ENCODE results near the gene MLH1.
"Not testable (repeated sequence)": the region's sequence is repeated elsewhere in the genome, so short reads cannot be mapped to it uniquely, and the experiment has no call there.

MLH1 gene

DNA sequence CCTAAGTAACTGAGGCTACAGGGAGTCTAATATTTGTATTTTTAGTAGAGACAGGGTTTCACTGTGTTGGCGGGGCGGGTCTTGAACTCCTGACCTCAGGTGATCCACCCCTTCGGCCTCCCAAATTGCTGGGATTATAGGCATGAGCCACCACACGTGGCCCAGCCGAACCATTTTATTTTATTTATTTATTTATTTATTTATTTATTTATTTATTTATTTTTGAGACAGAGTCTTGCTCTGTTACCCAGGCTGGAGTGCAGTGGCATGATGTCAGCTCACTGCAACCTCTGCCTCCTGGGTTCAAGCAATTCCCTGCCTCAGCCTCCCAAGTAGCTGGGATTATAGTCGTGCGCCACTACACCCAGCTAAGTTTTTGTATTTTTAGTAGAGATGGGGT, 30.3 kb upstream of the MLH1 start:
- not testable (repeated sequence) for ATAC-seq (ENCODE audit: low read depth); H3K36me3 Mint-ChIP-seq

DNA sequence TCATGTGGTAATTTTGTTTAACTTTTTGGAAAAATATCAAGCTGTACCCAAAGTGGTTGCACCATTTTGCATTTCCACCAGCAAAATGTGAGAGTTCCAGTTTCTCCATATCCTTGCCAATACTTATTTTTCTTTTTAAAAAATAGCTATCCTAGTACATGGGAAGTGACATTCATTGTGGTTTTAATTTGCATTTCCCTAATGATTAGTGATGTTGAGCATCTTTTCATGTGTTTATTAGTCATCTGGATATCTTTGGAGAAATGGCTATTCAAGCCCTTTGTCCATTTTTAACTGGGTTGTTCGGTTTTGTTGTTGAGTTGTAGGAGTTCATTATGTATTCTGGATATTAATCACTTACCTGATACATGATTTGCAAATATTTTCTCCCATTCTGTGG, 29.0 kb upstream of the MLH1 start:
- Mint-ChIP-seq H3K9me3 (no peaks in the 10 kb centered on the region), H3K36me3 (no peaks in the 10 kb centered on the region), H3K4me3 (no peak overlapping the region), H3K4me1 (peaks cover 17% of the 10 kb centered on the region), H3K27me3 (no peaks in the 10 kb centered on the region), H3K27ac (peak overlapping the region; percentile 53)
- ATAC-seq (ENCODE audit: low read depth) (no peak), DNase-seq (ENCODE audit: low spot score in 2 of 2) (no peak)

More for the DNA sequence above, 30.3 kb upstream of the MLH1 start:
- not testable (repeated sequence) for DNase-seq (ENCODE audit: low spot score in 2 of 2); H3K4me3 Mint-ChIP-seq; H3K27ac Mint-ChIP-seq; H3K9me3 Mint-ChIP-seq; H3K27me3 Mint-ChIP-seq
- peaks cover 22% of the 10 kb centered on the region for H3K4me1 Mint-ChIP-seq

DNA sequence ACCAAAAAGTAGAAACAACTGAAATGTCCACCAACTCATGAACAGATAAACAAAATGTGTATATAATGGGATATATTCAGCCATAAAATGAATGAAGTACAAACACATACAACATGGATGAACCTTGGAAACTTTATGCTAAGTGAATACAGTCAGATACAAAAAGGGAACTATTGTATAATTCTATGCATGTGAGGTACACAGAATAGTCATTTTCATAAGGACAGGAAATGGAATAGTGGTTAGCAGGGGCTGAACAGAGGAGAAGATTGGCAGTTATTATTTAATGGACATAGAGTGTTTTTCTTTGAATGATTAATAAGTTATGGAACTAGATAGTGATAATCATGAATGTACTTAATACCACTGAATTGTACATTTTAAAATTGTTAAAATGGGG, 28.5 kb upstream of the MLH1 start:
- Mint-ChIP-seq H3K9me3 (no peaks in the 10 kb centered on the region), H3K4me1 (peaks cover 21% of the 10 kb centered on the region), H3K4me3 (peak overlapping the region; percentile 0), H3K27ac (peak overlapping the region; percentile 53), H3K27me3 (no peaks in the 10 kb centered on the region), H3K36me3 (no peaks in the 10 kb centered on the region)
- DNase-seq (ENCODE audit: low spot score in 2 of 2) = no peak
- ATAC-seq (ENCODE audit: low read depth) = peak; percentile 77

DNA sequence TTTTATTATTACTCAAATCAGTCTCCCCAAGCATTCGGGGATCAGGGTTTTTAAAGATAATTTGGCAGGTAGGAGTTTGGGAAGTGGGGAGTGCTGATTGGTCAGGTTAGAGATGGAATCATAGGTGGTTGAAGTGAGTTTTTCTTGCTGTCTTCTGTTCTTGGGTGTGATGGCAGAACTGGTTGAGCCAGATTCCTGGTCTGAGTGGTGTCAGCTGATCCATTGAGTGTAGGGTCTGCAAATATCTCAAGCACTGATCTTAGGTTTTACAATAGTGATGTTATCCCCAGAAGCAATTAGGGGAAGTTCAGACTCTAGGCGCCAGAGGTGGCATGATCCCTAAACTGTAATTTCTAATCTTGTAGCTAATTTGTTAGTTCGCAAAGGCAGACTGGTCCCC, 27.9 kb upstream of the MLH1 start:
- peak overlapping the region; percentile 53 for H3K27ac Mint-ChIP-seq
- no peaks in the 10 kb centered on the region for H3K36me3 Mint-ChIP-seq
- no peaks in the 10 kb centered on the region for H3K9me3 Mint-ChIP-seq
- no peak for DNase-seq (ENCODE audit: low spot score in 2 of 2)
- H3K27me3 Mint-ChIP-seq = no peaks in the 10 kb centered on the region
- H3K4me3 Mint-ChIP-seq = no peak overlapping the region
- ATAC-seq (ENCODE audit: low read depth) = no peak
- H3K4me1 Mint-ChIP-seq = peaks cover 25% of the 10 kb centered on the region

DNA sequence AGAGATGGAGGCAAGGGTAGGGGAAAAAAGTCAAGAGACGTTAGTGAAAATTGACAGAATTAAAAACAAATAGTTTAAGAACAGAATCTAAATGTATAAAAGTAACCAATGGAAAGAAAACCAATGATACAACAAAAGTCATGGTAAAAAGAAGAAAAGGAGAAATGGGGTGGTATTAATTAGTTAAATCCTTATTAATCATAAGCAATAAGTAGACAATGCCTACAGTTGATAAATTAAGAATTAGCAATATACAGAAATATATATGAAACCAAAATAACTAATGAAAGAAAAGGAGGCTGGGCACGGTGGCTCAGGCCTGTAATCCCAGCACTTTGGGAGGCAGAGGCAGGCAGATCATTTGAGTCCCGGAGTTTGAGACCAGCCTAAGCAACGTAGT, 24.2 kb upstream of the MLH1 start:
- Mint-ChIP-seq H3K27ac (peak overlapping the region; percentile 94), H3K36me3 (peaks cover 2% of the 10 kb centered on the region), H3K27me3 (no peaks in the 10 kb centered on the region), H3K4me1 (peaks cover 25% of the 10 kb centered on the region), H3K4me3 (no peak overlapping the region), H3K9me3 (no peaks in the 10 kb centered on the region)
- DNase-seq (ENCODE audit: low spot score in 2 of 2) = no peak
- ATAC-seq (ENCODE audit: low read depth) = no peak

DNA sequence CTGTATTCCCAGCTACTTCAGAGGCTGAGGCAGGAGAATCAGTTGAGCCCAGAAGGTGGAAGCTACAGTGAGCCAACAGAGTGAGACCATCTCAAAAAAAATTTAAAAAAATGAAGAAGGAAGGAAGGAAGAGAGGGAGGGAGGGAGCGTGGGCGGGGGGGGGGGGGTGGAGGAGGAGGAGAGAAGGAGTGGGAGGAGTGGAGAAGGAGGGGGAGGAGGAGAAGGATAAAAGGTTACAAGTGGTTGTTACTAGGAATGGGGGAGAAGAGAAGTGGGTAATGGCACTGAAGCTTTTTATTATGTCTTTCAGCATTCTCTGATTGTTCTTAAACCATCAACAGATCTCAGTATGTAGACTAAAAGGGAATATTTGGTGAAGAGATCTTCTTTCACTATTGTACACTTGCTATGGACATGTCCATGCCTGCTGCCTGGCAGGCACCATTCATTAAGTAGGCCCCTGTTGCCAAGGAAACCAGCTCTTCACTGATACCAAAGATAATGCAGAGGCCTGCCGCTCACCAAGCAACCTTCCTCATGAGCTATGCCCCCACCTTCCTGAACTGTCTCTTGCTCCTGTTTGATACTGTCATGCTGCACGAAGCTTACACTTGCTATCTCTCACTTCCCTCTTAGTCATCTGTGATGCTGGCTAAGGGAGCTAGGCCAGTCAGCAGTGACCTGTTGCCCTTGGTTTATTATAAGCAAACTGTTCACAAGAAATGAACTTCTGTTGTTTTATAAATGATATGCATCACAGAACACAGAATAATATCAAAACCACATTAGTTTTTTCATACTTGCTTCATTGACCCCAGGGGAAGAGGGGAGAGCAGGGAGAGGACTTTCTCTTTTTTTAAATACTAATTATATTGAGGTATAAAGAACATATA, 23.5 kb upstream of the MLH1 start:
- ATAC-seq (ENCODE audit: low read depth) (peak; percentile 98), DNase-seq (ENCODE audit: low spot score in 2 of 2) (peak; percentile 43 to 68)
- Mint-ChIP-seq H3K27ac (peak overlapping the region; percentile 94), H3K4me1 (peaks cover 20% of the 10 kb centered on the region), H3K27me3 (no peaks in the 10 kb centered on the region), H3K36me3 (peaks cover 3% of the 10 kb centered on the region), H3K4me3 (no peak overlapping the region), H3K9me3 (no peaks in the 10 kb centered on the region)

DNA sequence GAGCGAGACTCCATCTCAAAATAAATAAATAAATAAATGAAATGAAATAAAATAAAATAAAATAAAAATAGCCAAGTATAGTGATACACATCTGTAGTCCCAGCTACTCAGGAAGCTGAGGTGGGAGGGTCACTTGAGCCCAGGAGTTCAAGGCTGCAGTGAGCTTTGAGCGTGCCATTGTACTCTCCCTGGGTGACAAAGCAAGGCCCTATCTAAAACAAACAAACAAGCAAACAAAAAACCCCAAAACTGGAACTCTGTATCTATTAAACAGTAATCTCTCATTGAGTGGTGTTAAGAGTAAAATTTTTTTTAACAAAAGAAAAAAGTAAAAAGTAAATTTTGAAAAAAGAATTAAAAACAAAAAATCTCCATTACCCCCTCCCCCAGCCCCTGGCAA, 21.2 kb upstream of the MLH1 start:
- DNase-seq (ENCODE audit: low spot score in 2 of 2) = no peak
- no peak for ATAC-seq (ENCODE audit: low read depth)
- Mint-ChIP-seq H3K4me1 (peaks cover 12% of the 10 kb centered on the region), H3K4me3 (no peak overlapping the region), H3K9me3 (no peaks in the 10 kb centered on the region), H3K27ac (no peak overlapping the region), H3K36me3 (peaks cover 11% of the 10 kb centered on the region), H3K27me3 (no peaks in the 10 kb centered on the region)

DNA sequence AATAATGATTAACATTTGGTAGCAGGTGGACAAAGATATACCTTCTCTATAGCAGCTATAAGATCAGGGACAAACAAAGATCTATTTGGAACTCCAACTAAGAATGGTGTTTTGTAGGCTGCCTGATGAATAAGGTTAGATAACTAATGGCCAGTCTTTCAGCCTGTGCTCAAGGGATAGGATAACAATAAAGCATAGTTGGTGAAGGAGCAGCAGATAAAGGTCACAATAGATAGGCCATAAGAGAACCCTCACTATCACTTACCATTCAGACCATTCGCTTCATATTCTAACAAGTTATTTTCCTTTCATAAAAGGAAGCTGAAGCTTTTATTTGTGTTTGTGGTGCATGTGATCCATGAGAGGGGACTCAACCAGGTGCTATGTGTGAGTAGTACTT, 20.2 kb upstream of the MLH1 start:
- H3K27ac Mint-ChIP-seq = no peak overlapping the region
- H3K4me3 Mint-ChIP-seq = no peak overlapping the region
- ATAC-seq (ENCODE audit: low read depth) = no peak

DNA sequence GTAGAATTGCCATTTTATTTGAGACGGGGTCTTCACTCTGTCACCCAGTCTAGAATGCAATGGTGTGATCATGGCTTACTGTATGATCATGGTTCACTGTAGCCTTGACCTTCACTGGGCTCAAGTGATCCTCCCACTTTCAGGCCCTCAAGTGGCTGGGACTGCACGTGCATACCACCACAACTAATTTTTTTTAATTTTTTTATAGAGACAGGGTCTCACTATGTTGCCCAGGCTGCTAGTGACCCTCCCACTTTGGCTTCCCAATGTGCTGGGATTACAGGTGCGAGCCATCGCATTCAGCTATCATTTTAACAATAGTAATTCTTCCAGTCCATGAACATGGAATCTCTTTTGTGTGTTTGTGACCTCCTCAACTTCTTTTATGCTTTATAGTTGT, 12.3 kb upstream of the MLH1 start:
- Mint-ChIP-seq H3K36me3 (peaks cover 42% of the 10 kb centered on the region), H3K9me3 (peaks cover 6% of the 10 kb centered on the region), H3K27ac (no peak overlapping the region), H3K4me1 (peaks cover 2% of the 10 kb centered on the region), H3K27me3 (no peaks in the 10 kb centered on the region), H3K4me3 (no peak overlapping the region)
- ATAC-seq (ENCODE audit: low read depth) (no peak), DNase-seq (ENCODE audit: low spot score in 2 of 2) (no peak)

More for the DNA sequence above, 20.2 kb upstream of the MLH1 start:
- DNase-seq (ENCODE audit: low spot score in 2 of 2) = no peak
- H3K9me3 Mint-ChIP-seq = no peaks in the 10 kb centered on the region
- H3K4me1 Mint-ChIP-seq = peaks cover 12% of the 10 kb centered on the region
- no peaks in the 10 kb centered on the region for H3K27me3 Mint-ChIP-seq
- peaks cover 13% of the 10 kb centered on the region for H3K36me3 Mint-ChIP-seq

DNA sequence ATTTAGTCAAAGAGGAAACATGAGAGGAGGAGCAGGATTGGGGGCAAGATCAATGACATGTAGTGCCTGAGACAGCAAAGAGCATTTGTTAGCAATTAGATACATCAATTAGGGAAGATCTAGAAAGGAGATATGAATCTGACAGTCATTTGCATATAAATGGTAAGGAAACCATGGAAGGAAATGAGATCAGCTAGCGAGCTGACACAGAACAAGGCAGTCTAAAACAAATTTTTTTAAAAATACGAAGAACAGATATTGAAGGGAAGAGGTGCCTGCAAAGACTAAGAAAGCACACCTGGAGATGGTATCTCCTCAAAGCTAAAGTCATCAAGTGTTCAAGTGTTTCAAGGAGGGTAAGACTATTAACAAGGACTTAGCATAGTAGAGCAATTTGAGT, 5.0 kb upstream of the MLH1 start:
- H3K36me3 Mint-ChIP-seq = peaks cover 29% of the 10 kb centered on the region
- DNase-seq (ENCODE audit: low spot score in 2 of 2) (no peak), ATAC-seq (ENCODE audit: low read depth) (no peak)
- H3K4me3 Mint-ChIP-seq = peak overlapping the region; percentile 74
- no peaks in the 10 kb centered on the region for H3K27me3 Mint-ChIP-seq
- peak overlapping the region; percentile 76 for H3K27ac Mint-ChIP-seq
- peaks cover 23% of the 10 kb centered on the region for H3K4me1 Mint-ChIP-seq
- no peaks in the 10 kb centered on the region for H3K9me3 Mint-ChIP-seq

DNA sequence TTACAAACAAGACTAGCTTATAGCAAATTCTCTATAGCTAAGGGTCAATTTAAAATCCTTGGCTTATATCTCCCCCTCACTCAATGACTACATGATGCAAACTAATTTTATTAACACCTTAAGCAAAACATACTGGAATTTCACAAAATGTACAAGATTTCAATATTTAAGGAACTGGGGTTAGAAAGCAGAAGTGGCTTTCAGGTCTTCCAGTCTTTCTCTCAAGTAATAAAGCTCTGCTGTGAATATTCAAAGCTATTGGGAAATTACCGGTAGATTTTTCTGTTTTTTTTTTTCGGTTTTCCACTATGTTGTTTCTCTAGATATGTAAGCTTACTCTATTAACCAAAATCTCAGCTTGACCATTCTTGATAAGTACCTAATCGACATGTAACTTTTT, 4.3 kb upstream of the MLH1 start:
- Mint-ChIP-seq H3K9me3 (no peaks in the 10 kb centered on the region), H3K4me3 (peak overlapping the region; percentile 72), H3K27me3 (no peaks in the 10 kb centered on the region), H3K27ac (peak overlapping the region; percentile 76), H3K36me3 (peaks cover 24% of the 10 kb centered on the region), H3K4me1 (peaks cover 23% of the 10 kb centered on the region)
- DNase-seq (ENCODE audit: low spot score in 2 of 2) (no peak), ATAC-seq (ENCODE audit: low read depth) (no peak)

DNA sequence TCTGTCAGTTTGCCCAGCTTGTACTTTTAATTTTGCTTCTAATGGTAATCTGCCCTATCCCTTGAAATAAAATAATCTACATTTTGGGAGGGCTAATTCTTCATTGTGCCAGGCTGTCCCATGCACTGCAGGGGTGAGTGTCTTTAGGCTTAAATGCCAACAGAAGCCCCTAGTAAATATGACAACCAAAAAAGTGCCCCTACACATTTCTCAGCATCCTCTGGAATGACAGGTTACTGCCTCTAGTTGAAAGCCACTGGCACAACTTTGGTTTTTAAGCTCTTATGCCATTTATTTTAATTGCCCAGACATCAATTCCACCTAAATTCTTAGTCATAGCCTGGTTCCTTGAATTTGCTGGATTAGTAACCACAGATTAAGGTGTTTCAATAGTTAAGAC, 3.8 kb upstream of the MLH1 start:
- Mint-ChIP-seq H3K27me3 (no peaks in the 10 kb centered on the region), H3K36me3 (peaks cover 22% of the 10 kb centered on the region), H3K4me3 (peak overlapping the region; percentile 72), H3K9me3 (no peaks in the 10 kb centered on the region), H3K4me1 (peaks cover 23% of the 10 kb centered on the region), H3K27ac (peak overlapping the region; percentile 76)
- no peak for DNase-seq (ENCODE audit: low spot score in 2 of 2)
- ATAC-seq (ENCODE audit: low read depth) = no peak

DNA sequence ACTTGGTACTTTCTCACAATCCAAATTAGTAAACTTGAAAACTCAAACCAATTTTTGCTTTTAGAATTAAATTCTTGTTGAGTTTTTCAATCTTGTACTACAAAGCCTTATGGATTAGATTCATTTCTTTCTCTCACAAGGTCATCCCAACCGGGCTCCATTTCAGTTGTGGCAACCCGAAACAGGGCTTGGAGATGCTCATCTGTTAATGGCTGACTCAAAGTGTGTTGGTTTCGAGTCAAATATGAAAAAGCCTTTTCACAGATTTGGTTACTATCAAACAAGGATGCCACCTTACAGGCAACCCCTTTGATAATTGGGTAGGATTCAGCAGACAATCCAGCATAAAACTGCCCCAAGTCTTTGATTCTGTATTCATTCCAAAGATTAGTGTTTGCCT, 2.2 kb upstream of the MLH1 start:
- Mint-ChIP-seq H3K27ac (no peak overlapping the region), H3K4me1 (peaks cover 21% of the 10 kb centered on the region), H3K4me3 (peak overlapping the region; percentile 32), H3K36me3 (peaks cover 10% of the 10 kb centered on the region), H3K27me3 (no peaks in the 10 kb centered on the region), H3K9me3 (no peaks in the 10 kb centered on the region)
- ATAC-seq (ENCODE audit: low read depth) = no peak
- no peak for DNase-seq (ENCODE audit: low spot score in 2 of 2)

DNA sequence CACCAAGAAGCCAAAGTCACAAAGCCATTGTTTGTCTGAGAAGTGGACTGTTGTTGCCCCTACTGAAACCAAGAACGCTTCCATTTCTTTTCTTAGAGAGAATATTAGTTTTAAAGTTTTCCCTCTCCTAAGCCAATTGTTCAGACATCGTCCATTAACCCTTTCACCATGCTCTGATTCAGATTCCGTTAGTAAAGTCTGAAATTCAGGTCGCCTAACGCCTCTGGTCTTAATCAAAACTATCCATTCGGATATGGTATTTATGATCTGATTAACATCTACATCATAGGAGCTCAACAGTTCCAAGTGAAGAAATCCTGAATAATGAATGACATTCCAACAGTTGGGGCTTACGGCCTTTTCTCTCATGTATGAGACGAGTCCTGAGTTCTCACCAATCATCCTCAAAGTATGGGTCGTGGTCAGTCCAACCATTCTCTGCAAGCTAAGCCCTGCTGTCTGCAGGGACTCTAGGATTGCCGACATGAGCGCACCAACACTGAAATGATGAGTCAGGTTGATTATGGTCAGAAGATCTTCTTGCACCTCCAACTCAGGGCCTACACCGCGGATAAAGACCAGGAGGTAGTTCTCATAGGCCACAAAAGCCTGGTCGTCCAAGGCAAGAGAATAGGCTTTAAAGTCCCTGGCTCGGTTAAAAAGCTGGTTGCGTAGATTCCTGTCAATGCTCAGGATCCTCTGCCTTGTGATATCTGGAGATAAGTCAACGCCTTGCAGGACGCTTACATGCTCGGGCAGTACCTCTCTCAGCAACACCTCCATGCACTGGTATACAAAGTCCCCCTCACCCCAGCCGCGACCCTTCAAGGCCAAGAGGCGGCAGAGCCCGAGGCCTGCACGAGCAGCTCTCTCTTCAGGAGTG, 1.2 kb upstream of the MLH1 start:
- Mint-ChIP-seq H3K27ac (no peak overlapping the region), H3K27me3 (no peaks in the 10 kb centered on the region), H3K4me1 (peaks cover 21% of the 10 kb centered on the region), H3K36me3 (peaks cover 14% of the 10 kb centered on the region), H3K9me3 (no peaks in the 10 kb centered on the region), H3K4me3 (no peak overlapping the region)
- no peak for DNase-seq (ENCODE audit: low spot score in 2 of 2)
- ATAC-seq (ENCODE audit: low read depth) = no peak
